GM12801 (cell line): ENCODE data around the gene EPB41L4B.

Source experiments
- TF ChIP-seq, protein P1 (sequence below): IDR thresholded peaks from one replicate; pipeline ENCODE4 v1.5.1; 2011; ENCODE audit warnings: control low read depth; ENCODE audit not compliant: insufficient read length; ENCODE audit errors: extremely low read depth

Gene EPB41L4B

DNA sequence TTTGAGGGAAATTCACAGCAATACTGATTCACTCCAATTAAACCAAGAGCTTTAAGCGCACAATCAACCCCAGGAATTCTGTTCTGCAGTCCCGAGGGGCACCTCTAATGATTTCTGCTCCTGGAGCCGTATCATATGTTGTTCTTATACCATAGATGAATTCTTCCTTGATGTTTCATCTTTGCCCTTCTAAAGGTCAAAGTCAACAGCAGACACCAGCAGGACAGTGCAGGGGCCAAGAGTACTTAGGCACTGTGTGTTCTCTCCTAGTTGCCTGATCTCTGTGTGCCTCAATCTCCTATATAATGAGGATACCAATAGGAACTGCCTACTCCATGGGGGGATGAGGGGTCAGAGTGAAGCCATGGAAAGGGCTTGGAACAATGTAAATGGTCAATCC lies 16.5 kb downstream of the EPB41L4B start:
- TF ChIP-seq, protein P1, sequence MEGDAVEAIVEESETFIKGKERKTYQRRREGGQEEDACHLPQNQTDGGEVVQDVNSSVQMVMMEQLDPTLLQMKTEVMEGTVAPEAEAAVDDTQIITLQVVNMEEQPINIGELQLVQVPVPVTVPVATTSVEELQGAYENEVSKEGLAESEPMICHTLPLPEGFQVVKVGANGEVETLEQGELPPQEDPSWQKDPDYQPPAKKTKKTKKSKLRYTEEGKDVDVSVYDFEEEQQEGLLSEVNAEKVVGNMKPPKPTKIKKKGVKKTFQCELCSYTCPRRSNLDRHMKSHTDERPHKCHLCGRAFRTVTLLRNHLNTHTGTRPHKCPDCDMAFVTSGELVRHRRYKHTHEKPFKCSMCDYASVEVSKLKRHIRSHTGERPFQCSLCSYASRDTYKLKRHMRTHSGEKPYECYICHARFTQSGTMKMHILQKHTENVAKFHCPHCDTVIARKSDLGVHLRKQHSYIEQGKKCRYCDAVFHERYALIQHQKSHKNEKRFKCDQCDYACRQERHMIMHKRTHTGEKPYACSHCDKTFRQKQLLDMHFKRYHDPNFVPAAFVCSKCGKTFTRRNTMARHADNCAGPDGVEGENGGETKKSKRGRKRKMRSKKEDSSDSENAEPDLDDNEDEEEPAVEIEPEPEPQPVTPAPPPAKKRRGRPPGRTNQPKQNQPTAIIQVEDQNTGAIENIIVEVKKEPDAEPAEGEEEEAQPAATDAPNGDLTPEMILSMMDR: no peak

DNA sequence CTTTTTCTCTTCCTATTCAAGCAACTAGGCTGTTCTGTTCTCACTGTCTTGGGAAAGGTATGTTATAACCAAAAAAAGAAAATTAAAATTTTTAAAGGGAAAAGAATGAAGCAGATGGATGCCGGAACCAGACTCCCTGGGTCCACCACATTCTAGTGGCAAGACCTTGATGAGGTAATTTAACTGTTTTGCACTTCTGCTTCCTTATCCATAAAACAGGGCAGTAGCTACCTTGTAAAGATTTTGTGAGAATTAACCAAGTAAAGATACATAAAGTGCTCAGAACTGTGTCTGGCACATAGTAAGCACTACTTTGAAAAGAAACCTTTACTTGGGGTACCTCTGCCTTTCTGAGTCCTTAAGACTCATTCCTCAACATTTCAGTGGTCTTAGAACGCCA lies 17.0 kb downstream of the EPB41L4B start:
- TF ChIP-seq, protein P1: no peak

DNA sequence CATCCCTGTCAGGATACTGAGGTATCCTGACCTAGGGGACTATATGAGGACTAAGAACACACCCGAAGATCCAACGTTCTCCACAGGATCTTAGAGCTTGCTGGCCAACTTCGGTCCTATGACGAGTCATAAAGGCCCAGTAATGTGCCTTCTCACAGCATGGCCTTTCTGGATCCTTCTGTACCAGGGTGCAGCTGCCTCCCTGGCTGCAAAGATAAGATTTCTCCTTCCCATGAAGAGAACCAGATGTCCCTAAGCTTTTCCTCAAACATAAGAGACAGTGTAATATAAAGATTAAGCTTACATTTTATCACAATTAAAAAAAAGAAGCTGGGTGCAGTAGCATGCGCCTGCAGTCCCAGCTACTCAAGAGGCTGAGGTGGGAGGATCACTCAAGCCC lies 18.3 kb downstream of the EPB41L4B start:
- TF ChIP-seq, protein P1: no peak

DNA sequence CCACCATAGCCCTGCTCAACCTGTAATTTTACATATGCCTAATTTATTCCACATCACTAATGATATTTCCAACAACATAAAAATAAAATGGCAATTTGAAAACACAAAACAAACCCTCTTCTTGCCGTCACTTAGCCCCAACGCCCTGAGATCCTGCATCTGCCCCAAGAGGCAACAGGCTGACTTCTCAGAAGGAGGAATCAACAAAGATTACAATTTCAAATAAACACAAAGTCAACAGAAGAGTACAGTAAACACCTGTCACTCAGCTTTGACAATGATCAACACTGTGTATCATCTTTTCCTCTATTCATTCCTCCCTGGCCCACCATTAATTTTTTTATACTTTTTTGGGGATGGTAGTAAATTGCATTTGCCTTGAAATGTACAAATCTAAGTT lies 19.8 kb downstream of the EPB41L4B start:
- TF ChIP-seq, protein P1: no peak

DNA sequence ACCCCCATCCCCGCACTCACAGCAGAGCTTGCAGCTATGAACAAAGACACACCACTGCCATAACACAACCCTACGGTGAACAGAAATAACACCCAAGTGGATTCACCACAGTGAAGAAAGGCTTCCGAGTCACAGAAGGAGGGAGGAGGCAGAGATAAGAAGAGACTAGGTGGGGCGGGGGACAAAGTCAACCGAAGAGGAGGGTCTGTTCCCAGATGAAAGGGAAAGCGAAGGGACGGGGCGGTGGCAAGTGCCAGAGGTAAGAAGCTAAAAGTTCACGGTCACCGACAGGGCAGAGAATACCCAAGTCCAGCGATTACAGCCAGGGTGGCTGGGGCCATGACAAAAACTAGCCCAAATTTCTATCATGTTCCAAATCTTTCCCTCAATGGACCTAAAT lies 21.0 kb downstream of the EPB41L4B start:
- TF ChIP-seq, protein P1: no peak

DNA sequence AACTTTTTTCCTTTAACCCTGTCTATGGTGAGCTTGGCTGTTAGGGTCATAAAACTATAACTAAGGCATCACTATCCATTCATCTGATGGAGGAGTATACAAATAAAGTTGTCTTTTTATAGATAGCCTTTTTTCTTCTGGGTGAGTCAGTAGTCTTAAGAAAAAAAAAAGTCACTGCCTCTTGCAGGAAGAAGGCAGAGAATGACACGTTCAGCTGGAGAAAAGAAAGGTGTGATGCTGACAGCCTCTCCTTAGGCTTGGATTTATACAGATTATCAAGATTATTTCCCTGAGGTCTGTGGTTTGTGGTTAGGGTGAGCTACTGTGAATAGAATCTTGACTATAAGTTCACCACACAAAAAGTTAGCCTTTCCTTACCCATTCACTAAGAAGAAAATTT lies 23.0 kb downstream of the EPB41L4B start:
- TF ChIP-seq, protein P1: no peak

DNA sequence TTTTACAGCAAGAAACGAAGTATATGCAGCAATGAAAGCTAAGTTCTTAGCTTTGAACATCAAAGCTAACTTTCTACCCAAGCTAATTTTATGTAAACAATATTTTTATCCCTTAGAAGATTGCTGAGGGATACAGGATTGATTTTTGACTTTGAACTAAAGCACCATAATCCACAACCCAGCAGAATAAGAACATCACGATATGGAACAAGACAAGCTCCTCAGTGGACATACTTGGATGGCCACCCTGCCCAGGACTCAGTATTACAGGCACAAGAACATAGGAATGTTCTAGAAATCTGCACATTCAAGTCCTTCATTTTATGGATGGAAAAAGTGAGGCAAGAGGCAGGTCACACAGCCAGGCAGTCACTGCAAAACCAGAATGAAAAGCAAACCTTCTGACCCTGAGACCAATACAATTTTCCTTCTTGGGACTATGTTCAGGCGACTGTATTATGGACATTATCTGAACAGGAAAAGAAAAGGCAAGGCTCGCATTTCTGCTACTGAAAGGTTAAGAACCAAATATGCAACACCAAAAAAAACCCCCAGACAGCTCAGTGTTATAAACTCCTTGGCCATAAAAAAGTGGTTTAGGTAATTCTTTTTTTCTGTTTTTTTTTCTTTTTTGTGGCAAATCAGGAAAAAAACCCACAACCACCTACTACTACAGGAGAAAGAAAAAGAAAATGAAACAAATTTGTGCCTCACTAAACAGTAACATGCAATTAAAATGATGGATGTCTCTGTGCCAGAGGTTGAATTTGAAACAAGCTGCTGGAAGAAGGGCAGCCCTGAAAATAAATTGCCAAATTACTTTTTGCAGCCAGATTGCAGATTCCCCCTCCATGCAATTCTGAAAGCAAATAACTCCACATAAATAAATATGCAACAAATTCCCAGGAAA lies 25.4 kb downstream of the EPB41L4B start:
- TF ChIP-seq, protein P1: no peak
